GM12891 (cell line): ENCODE results near the gene MYRF.

Experiments
- PAX5 ChIP-seq: IDR thresholded peaks from 2 replicates; pipeline ENCODE4 v1.6.1; 2011; ENCODE audit warnings: low read length, moderate library complexity, mild to moderate bottlenecking; ENCODE audit not compliant: insufficient read depth, severe bottlenecking
- POLR2A ChIP-seq: IDR thresholded peaks from 2 replicates; pipeline ENCODE4 v1.6.1; 2011; ENCODE audit warnings: low read depth, low read length, control low read depth
- POLR2AphosphoS5 ChIP-seq: IDR thresholded peaks from 2 replicates; pipeline ENCODE4 v1.6.1; 2011; ENCODE audit warnings: low read depth, low read length, control low read depth
- POU2F2 ChIP-seq: IDR thresholded peaks from 2 replicates; pipeline ENCODE4 v1.6.1; 2011; ENCODE audit warnings: low read depth, mild to moderate bottlenecking, control low read depth, low read length, moderate library complexity
- SPI1 ChIP-seq: IDR thresholded peaks from 2 replicates; pipeline ENCODE4 v1.6.1; 2011; ENCODE audit warnings: low read depth, low read length, control low read depth
- TAF1 ChIP-seq: IDR thresholded peaks from 2 replicates; pipeline ENCODE4 v1.6.1; 2011; ENCODE audit warnings: low read depth, low read length, control low read depth

DNA sequence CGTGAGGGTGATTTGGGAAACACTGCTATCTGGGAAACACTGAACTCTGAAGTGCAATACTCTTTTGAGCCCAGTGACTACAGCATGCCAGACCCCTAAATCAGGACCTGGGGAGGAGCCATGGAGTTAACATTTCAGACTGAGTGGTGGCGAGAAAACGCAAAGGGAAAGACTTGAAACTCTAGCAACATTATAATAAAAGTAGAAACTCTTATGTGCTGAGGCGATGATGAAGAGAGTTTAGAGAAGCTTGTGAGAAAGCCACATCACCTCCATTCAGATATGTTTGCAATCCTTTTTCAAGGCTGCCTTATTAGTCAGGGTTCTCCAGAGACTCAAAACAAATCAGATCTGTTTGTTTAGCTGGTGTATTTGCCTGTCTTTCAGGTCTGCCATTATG, 42.1 kb downstream of the MYRF start:
- TF ChIP-seq POLR2A (no peak), POLR2AphosphoS5 (no peak), SPI1 (no peak), TAF1 (no peak), PAX5 (no peak), POU2F2 (no peak)
